HEK293 (cell line): ENCODE data around the gene TM2D3.

ENCODE experiments used
- BCL11B ChIP-seq: fragments of 450-650 bp; formaldehyde crosslinking; IDR thresholded peaks from 2 replicates; pipeline ENCODE4 v1.5.1; 2016; ENCODE audit warnings: low read depth, missing biosample characterization, missing genetic modification characterization
- GLI2 ChIP-seq: fragments of 450-650 bp; formaldehyde crosslinking; IDR thresholded peaks from 2 replicates; pipeline ENCODE4; 2017; ENCODE audit warnings: missing biosample characterization, missing genetic modification characterization, low read depth, borderline replicate concordance
- IKZF3 ChIP-seq: fragments of 450-650 bp; IDR thresholded peaks from 2 replicates; pipeline ENCODE4 v1.5.0; 2018; ENCODE audit warnings: missing biosample characterization, mild to moderate bottlenecking, missing genetic modification characterization, moderate library complexity
- KLF1 ChIP-seq: fragments of 450-650 bp; formaldehyde crosslinking; IDR thresholded peaks from 2 replicates; pipeline ENCODE4 v1.5.1; 2016; ENCODE audit warnings: missing biosample characterization, missing genetic modification characterization
- KLF9 ChIP-seq: fragments of 450-650 bp; formaldehyde crosslinking; IDR thresholded peaks from 2 replicates; pipeline ENCODE4 v1.5.1; 2016; ENCODE audit warnings: missing biosample characterization, missing genetic modification characterization, low read depth
- SALL2 ChIP-seq: fragments of 450-650 bp; formaldehyde crosslinking; IDR thresholded peaks from 2 replicates; pipeline ENCODE4 v1.5.0; 2017; ENCODE audit warnings: missing biosample characterization, mild to moderate bottlenecking, missing genetic modification characterization, borderline replicate concordance
- SCRT1 ChIP-seq: fragments of 450-650 bp; formaldehyde crosslinking; IDR thresholded peaks from 2 replicates; pipeline ENCODE4 v1.5.1; 2016; ENCODE audit warnings: missing biosample characterization, missing genetic modification characterization, borderline replicate concordance
- TCF7L2 ChIP-seq: IDR thresholded peaks from 2 replicates; pipeline ENCODE4 v1.6.1; 2011; ENCODE audit warnings: low read depth, mild to moderate bottlenecking, inconsistent platforms, low read length, moderate library complexity, borderline replicate concordance
- ZBTB6 ChIP-seq: fragments of 450-650 bp; formaldehyde crosslinking; IDR thresholded peaks from 2 replicates; pipeline ENCODE4 v1.5.1; 2017; ENCODE audit warnings: missing biosample characterization, missing genetic modification characterization
- ZFP41 ChIP-seq: fragments of 450-650 bp; formaldehyde crosslinking; IDR thresholded peaks from 2 replicates; pipeline ENCODE4 v1.5.1; 2016; ENCODE audit warnings: missing biosample characterization, missing genetic modification characterization, borderline replicate concordance
- ZNF140 ChIP-seq: fragments of 450-650 bp; formaldehyde crosslinking; IDR thresholded peaks from 2 replicates; pipeline ENCODE4 v1.5.1; 2016; ENCODE audit warnings: missing biosample characterization, missing genetic modification characterization
- ZNF157 ChIP-seq: fragments of 450-650 bp; formaldehyde crosslinking; IDR thresholded peaks from 2 replicates; pipeline ENCODE4 v1.5.1; 2016; ENCODE audit warnings: missing biosample characterization, missing genetic modification characterization
- ZNF169 ChIP-seq: fragments of 450-650 bp; formaldehyde crosslinking; IDR thresholded peaks from 2 replicates; pipeline ENCODE4 v1.5.1; 2016; ENCODE audit warnings: missing biosample characterization, missing genetic modification characterization
- ZNF302 ChIP-seq: fragments of 450-650 bp; formaldehyde crosslinking; IDR thresholded peaks from 2 replicates; pipeline ENCODE4 v1.5.1; 2016; ENCODE audit warnings: missing biosample characterization, missing genetic modification characterization, low read depth
- ZNF366 ChIP-seq: fragments of 450-650 bp; formaldehyde crosslinking; conservative IDR thresholded peaks from 2 replicates; pipeline ENCODE4 v1.5.1; 2016; ENCODE audit warnings: missing biosample characterization, missing genetic modification characterization
- ZNF391 ChIP-seq: fragments of 450-650 bp; formaldehyde crosslinking; IDR thresholded peaks from 2 replicates; pipeline ENCODE4 v1.5.1; 2016; ENCODE audit warnings: low read depth, missing biosample characterization, missing genetic modification characterization, borderline replicate concordance
- ZNF624 ChIP-seq: fragments of 450-650 bp; formaldehyde crosslinking; IDR thresholded peaks from 2 replicates; pipeline ENCODE4 v1.5.1; 2017; ENCODE audit warnings: missing biosample characterization, missing genetic modification characterization
- ZNF645 ChIP-seq: fragments of 450-650 bp; formaldehyde crosslinking; IDR thresholded peaks from 2 replicates; pipeline ENCODE4; 2016; ENCODE audit warnings: missing biosample characterization, missing genetic modification characterization
- ZNF692 ChIP-seq: fragments of 450-650 bp; formaldehyde crosslinking; IDR thresholded peaks from 2 replicates; pipeline ENCODE4 v1.5.1; 2016; ENCODE audit warnings: missing biosample characterization, missing genetic modification characterization
- ZNF707 ChIP-seq: fragments of 450-650 bp; formaldehyde crosslinking; IDR thresholded peaks from 2 replicates; pipeline ENCODE4 v1.5.1; 2016; ENCODE audit warnings: missing biosample characterization, missing genetic modification characterization
- ZXDB ChIP-seq: fragments of 450-650 bp; formaldehyde crosslinking; IDR thresholded peaks from 2 replicates; pipeline ENCODE4 v1.5.1; 2016; ENCODE audit warnings: missing biosample characterization, missing genetic modification characterization
- TF ChIP-seq, protein P1 (sequence below): fragments of 450-650 bp; formaldehyde crosslinking; IDR thresholded peaks from 2 replicates; pipeline ENCODE4 v1.5.1; 2016; ENCODE audit warnings: missing biosample characterization, missing genetic modification characterization
- TF ChIP-seq, protein P2 (sequence below): fragments of 450-650 bp; formaldehyde crosslinking; IDR thresholded peaks from 2 replicates; pipeline ENCODE4 v1.5.1; 2016; ENCODE audit warnings: missing biosample characterization, missing genetic modification characterization
- TF ChIP-seq, protein P3 (sequence below): fragments of 450-650 bp; formaldehyde crosslinking; IDR thresholded peaks from 2 replicates; pipeline ENCODE4 v1.5.1; 2016; ENCODE audit warnings: missing biosample characterization, missing genetic modification characterization
- TF ChIP-seq, protein P4 (sequence below): fragments of 450-650 bp; formaldehyde crosslinking; IDR thresholded peaks from 2 replicates; pipeline ENCODE4 v1.5.1; 2017; ENCODE audit warnings: missing biosample characterization, missing genetic modification characterization
- TF ChIP-seq, protein P5 (sequence below): fragments of 450-650 bp; formaldehyde crosslinking; IDR thresholded peaks from 2 replicates; pipeline ENCODE4 v1.5.1; 2017; ENCODE audit warnings: missing biosample characterization, missing genetic modification characterization

Gene TM2D3

GRCh38 chr15:101652098-101652785, at the start of gene TM2D3 (continued):
- TF ChIP-seq ZNF391 (tag by site-specific recombination) (peak; percentile 29; the same call in 1 of the 2 replicates), KLF9 (tag by site-specific recombination) (peak; percentile 88), SCRT1 (no peak), SALL2 (tag by site-specific recombination) (no peak), BCL11B (tag by site-specific recombination) (peak; percentile 33; the same call in 1 of the 2 replicates), ZNF692 (tag by site-specific recombination) (peak; percentile 84), ZNF302 (tag by site-specific recombination) (no peak), ZXDB (tag by site-specific recombination) (peak; percentile 87), ZFP41 (tag by site-specific recombination) (no peak), TCF7L2 (no peak), ZNF707 (tag by site-specific recombination) (no peak), ZNF140 (tag by site-specific recombination) (no peak), ZBTB6 (no peak), ZNF366 (tag by site-specific recombination) (peak; percentile 73), GLI2 (tag by site-specific recombination) (no peak), ZNF157 (no peak), KLF1 (tag by site-specific recombination) (peak; percentile 60), ZNF624 (no peak), ZNF169 (tag by site-specific recombination) (no peak), IKZF3 (tag by site-specific recombination) (no peak), ZNF645 (tag by site-specific recombination) (no peak)
- TF ChIP-seq, protein P1, sequence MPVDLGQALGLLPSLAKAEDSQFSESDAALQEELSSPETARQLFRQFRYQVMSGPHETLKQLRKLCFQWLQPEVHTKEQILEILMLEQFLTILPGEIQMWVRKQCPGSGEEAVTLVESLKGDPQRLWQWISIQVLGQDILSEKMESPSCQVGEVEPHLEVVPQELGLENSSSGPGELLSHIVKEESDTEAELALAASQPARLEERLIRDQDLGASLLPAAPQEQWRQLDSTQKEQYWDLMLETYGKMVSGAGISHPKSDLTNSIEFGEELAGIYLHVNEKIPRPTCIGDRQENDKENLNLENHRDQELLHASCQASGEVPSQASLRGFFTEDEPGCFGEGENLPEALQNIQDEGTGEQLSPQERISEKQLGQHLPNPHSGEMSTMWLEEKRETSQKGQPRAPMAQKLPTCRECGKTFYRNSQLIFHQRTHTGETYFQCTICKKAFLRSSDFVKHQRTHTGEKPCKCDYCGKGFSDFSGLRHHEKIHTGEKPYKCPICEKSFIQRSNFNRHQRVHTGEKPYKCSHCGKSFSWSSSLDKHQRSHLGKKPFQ (tag by site-specific recombination): peak; percentile 30; the same call in 1 of the 2 replicates
- TF ChIP-seq, protein P2, sequence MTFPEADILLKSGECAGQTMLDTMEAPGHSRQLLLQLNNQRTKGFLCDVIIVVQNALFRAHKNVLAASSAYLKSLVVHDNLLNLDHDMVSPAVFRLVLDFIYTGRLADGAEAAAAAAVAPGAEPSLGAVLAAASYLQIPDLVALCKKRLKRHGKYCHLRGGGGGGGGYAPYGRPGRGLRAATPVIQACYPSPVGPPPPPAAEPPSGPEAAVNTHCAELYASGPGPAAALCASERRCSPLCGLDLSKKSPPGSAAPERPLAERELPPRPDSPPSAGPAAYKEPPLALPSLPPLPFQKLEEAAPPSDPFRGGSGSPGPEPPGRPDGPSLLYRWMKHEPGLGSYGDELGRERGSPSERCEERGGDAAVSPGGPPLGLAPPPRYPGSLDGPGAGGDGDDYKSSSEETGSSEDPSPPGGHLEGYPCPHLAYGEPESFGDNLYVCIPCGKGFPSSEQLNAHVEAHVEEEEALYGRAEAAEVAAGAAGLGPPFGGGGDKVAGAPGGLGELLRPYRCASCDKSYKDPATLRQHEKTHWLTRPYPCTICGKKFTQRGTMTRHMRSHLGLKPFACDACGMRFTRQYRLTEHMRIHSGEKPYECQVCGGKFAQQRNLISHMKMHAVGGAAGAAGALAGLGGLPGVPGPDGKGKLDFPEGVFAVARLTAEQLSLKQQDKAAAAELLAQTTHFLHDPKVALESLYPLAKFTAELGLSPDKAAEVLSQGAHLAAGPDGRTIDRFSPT (tag by site-specific recombination): no peak; the same call in 1 of the 2 replicates
- TF ChIP-seq, protein P3, sequence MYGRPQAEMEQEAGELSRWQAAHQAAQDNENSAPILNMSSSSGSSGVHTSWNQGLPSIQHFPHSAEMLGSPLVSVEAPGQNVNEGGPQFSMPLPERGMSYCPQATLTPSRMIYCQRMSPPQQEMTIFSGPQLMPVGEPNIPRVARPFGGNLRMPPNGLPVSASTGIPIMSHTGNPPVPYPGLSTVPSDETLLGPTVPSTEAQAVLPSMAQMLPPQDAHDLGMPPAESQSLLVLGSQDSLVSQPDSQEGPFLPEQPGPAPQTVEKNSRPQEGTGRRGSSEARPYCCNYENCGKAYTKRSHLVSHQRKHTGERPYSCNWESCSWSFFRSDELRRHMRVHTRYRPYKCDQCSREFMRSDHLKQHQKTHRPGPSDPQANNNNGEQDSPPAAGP (tag by site-specific recombination): peak; percentile 49
- TF ChIP-seq, protein P4, sequence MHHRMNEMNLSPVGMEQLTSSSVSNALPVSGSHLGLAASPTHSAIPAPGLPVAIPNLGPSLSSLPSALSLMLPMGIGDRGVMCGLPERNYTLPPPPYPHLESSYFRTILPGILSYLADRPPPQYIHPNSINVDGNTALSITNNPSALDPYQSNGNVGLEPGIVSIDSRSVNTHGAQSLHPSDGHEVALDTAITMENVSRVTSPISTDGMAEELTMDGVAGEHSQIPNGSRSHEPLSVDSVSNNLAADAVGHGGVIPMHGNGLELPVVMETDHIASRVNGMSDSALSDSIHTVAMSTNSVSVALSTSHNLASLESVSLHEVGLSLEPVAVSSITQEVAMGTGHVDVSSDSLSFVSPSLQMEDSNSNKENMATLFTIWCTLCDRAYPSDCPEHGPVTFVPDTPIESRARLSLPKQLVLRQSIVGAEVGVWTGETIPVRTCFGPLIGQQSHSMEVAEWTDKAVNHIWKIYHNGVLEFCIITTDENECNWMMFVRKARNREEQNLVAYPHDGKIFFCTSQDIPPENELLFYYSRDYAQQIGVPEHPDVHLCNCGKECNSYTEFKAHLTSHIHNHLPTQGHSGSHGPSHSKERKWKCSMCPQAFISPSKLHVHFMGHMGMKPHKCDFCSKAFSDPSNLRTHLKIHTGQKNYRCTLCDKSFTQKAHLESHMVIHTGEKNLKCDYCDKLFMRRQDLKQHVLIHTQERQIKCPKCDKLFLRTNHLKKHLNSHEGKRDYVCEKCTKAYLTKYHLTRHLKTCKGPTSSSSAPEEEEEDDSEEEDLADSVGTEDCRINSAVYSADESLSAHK (tag by site-specific recombination): no peak
- TF ChIP-seq, protein P5, sequence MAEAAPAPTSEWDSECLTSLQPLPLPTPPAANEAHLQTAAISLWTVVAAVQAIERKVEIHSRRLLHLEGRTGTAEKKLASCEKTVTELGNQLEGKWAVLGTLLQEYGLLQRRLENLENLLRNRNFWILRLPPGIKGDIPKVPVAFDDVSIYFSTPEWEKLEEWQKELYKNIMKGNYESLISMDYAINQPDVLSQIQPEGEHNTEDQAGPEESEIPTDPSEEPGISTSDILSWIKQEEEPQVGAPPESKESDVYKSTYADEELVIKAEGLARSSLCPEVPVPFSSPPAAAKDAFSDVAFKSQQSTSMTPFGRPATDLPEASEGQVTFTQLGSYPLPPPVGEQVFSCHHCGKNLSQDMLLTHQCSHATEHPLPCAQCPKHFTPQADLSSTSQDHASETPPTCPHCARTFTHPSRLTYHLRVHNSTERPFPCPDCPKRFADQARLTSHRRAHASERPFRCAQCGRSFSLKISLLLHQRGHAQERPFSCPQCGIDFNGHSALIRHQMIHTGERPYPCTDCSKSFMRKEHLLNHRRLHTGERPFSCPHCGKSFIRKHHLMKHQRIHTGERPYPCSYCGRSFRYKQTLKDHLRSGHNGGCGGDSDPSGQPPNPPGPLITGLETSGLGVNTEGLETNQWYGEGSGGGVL (tag by site-specific recombination): no peak
